GM12892 (cell line): ENCODE data around the gene TXNDC15.
"Not testable (repeated sequence)": the region's sequence is repeated elsewhere in the genome, so short reads cannot be mapped to it uniquely, and the experiment has no call there.

Experiments used
- DNase-seq: peaks from one replicate; pipeline ENCODE4 v3.0.0; 2011; ENCODE audit not compliant: insufficient read length
- FAIRE-seq: peaks from 2 replicates; lab custom pipeline; 2011; peaks lifted over from hg19 to GRCh38; lab: Jason Lieb, UNC
- POLR2A ChIP-seq: IDR thresholded peaks from 2 replicates; pipeline ENCODE4 v1.6.1; 2011; ENCODE audit warnings: low read depth, low read length, control low read depth
- POLR2AphosphoS5 ChIP-seq: IDR thresholded peaks from 2 replicates; pipeline ENCODE4 v1.6.1; 2011; ENCODE audit warnings: low read depth, low read length, control low read depth
- TAF1 ChIP-seq: IDR thresholded peaks from 2 replicates; pipeline ENCODE4 v1.6.1; 2011; ENCODE audit warnings: low read depth, mild to moderate bottlenecking, control low read depth, low read length, borderline replicate concordance

The TXNDC15 gene

GRCh38 chr5:134879456-134879855 lies 5.3 kb downstream of the TXNDC15 start:
- FAIRE-seq, result no peak
- TF ChIP-seq POLR2A (no peak), TAF1 (no peak), POLR2AphosphoS5 (no peak)
- DNase-seq, result no peak

GRCh38 chr5:134880937-134881336 lies 6.8 kb downstream of the TXNDC15 start:
- DNase-seq, result not testable (repeated sequence)

GRCh38 chr5:134881711-134882110 lies 7.5 kb downstream of the TXNDC15 start:
- FAIRE-seq, DNase-seq: not testable (repeated sequence)

More at GRCh38 chr5:134880937-134881336, 6.8 kb downstream of the TXNDC15 start:
- FAIRE-seq, result not testable (repeated sequence)

GRCh38 chr5:134887593-134888159 lies 13.5 kb downstream of the TXNDC15 start:
- TF ChIP-seq TAF1, result no peak
- no peak for TF ChIP-seq POLR2A
- TF ChIP-seq POLR2AphosphoS5, result no peak
- FAIRE-seq (no peak), DNase-seq (no peak)

- no peak for FAIRE-seq
- TF ChIP-seq POLR2A (no peak), POLR2AphosphoS5 (no peak), TAF1 (no peak)
- DNase-seq, result no peak
Observed at GRCh38 chr5:134889335-134889734, 15.2 kb downstream of the TXNDC15 start.

- DNase-seq (no peak), FAIRE-seq (no peak)
- TF ChIP-seq TAF1 (no peak), POLR2A (no peak), POLR2AphosphoS5 (no peak)
Observed at GRCh38 chr5:134891473-134891872, 17.3 kb downstream of the TXNDC15 start.

- FAIRE-seq, result no peak
- TF ChIP-seq TAF1, result no peak
- TF ChIP-seq POLR2A, result no peak
- TF ChIP-seq POLR2AphosphoS5, result no peak
- no peak for DNase-seq
Observed at GRCh38 chr5:134892282-134892681, 18.1 kb downstream of the TXNDC15 start.

GRCh38 chr5:134892926-134893325 lies 18.8 kb downstream of the TXNDC15 start:
- TF ChIP-seq POLR2AphosphoS5 (no peak), TAF1 (no peak), POLR2A (no peak)
- FAIRE-seq (no peak), DNase-seq (no peak)

- TF ChIP-seq POLR2A, result no peak
- FAIRE-seq, result no peak
- DNase-seq, result no peak
Observed at GRCh38 chr5:134893748-134894505, 19.8 kb downstream of the TXNDC15 start.

GRCh38 chr5:134902071-134902801 lies 28.1 kb downstream of the TXNDC15 start:
- TF ChIP-seq POLR2AphosphoS5 (peak; percentile 62; the same call in 1 of the 2 replicates), POLR2A (no peak), TAF1 (no peak)
- DNase-seq, result peak; percentile 31
- peak; percentile 83 for FAIRE-seq

GRCh38 chr5:134904610-134905245 lies 30.6 kb downstream of the TXNDC15 start, which contains the start of gene PCBD2:
Gene PCBD2 (plus strand): TSS chr5:134905131. CDS start chr5:134905140, 9 bp downstream.
- 0 out of 2 replicates have a peak, but pooled peaks have one; percentile 62 for TF ChIP-seq POLR2AphosphoS5
- TF ChIP-seq TAF1, result no peak; the same call in 1 of the 2 replicates
- TF ChIP-seq POLR2A, result peak; percentile 78; the same call in 1 of the 2 replicates
- DNase-seq (peak; percentile 71), FAIRE-seq (peak; percentile 96)
